H4 (cell line): Measurements from ENCODE around the gene METTL13. TPM values are rescaled to one million over a fixed set of nuclear protein-coding genes. Genes with fewer than 3 reads are reported as not detected.

Experiments used
- DNase-seq: peaks from one replicate; pipeline ENCODE4 v3.0.0-alpha.2; 2015; ENCODE audit warnings: low spot score
- total RNA-seq: library from RNA; depleted of rRNA; stranded (reverse); fragments of >200 nt; shearing (Covaris generic); gene quantifications from 2 replicates; pipeline ENCODE4 v1.2.3, GENCODE V29; 2014

Gene METTL13
- total RNA-seq, 1 experiment from 2014 or later: 22.2 TPM

- no peak for DNase-seq
Observed at GRCh38 chr1:171803461-171804022, 22.1 kb downstream of the METTL13 start.

- no peak for DNase-seq
Observed at GRCh38 chr1:171805395-171806115, 24.1 kb downstream of the METTL13 start.

- no peak for DNase-seq
Observed at GRCh38 chr1:171807556-171807955, 26.1 kb downstream of the METTL13 start.

- DNase-seq: no peak
Observed at GRCh38 chr1:171809834-171810233, 28.4 kb downstream of the METTL13 start.

- DNase-seq: no peak
Observed at GRCh38 chr1:171811672-171812071, 30.2 kb downstream of the METTL13 start.

GRCh38 chr1:171814692-171815091, 33.2 kb downstream of the METTL13 start:
- peak; percentile 74 for DNase-seq

GRCh38 chr1:171816300-171816901, 34.9 kb downstream of the METTL13 start:
- DNase-seq: no peak

- peak; percentile 67 for DNase-seq
Observed at GRCh38 chr1:171817511-171818265, 36.2 kb downstream of the METTL13 start.

- DNase-seq: no peak
Observed at GRCh38 chr1:171819946-171820345, 38.5 kb downstream of the METTL13 start.

GRCh38 chr1:171826973-171827372, 45.5 kb downstream of the METTL13 start:
- no peak for DNase-seq

- no peak for DNase-seq
Observed at GRCh38 chr1:171828794-171829193, 47.3 kb downstream of the METTL13 start.

GRCh38 chr1:171833091-171833825, 51.8 kb downstream of the METTL13 start:
- no peak for DNase-seq

- no peak for DNase-seq
Observed at GRCh38 chr1:171834821-171835220, 53.4 kb downstream of the METTL13 start.

- DNase-seq: no peak
Observed at GRCh38 chr1:171835891-171836290, 54.4 kb downstream of the METTL13 start.

GRCh38 chr1:171841050-171841910, 59.8 kb downstream of the METTL13 start, which contains the start of gene DNM3:
DNM3 (plus strand) TSS chr1:171841498; CDS start chr1:171841657, 159 bp downstream.
- peak; percentile 60 for DNase-seq

- no peak for DNase-seq
Observed at GRCh38 chr1:171841931-171842761, 60.7 kb downstream of the METTL13 start.

- no peak for DNase-seq
Observed at GRCh38 chr1:171844381-171844780, 62.9 kb downstream of the METTL13 start.

GRCh38 chr1:171845998-171846397, 64.5 kb downstream of the METTL13 start:
- no peak for DNase-seq
